A673 (cell line): Measurements from ENCODE around the gene KCND2. TPM values are rescaled to one million over a fixed set of nuclear protein-coding genes. Genes with fewer than 3 reads are reported as not detected.
"Not testable (repeated sequence)": the region's sequence is repeated elsewhere in the genome, so short reads cannot be mapped to it uniquely, and the experiment has no call there.

Source experiments
- BruUV-seq: library from RNA; stranded (reverse); fragments of 400-500 nt; replicated peaks from 2 replicates; lab custom pipeline; 2021; lab: Mats Ljungman, UMichigan
- CTCF ChIA-PET: fragments of 300-600 bp; sonication (Branson Sonifier 250); formaldehyde crosslinking; loops from one replicate; lab custom pipeline; 2022; ENCODE audit warnings: antibody characterized with exemption; lab: Charles Lee
- POLR2A ChIA-PET: fragments of 300-600 bp; sonication (Branson Sonifier 250); formaldehyde crosslinking; loops from one replicate; lab custom pipeline; 2022; ENCODE audit warnings: antibody characterized with exemption; ENCODE audit not compliant: low non-redundant PET; lab: Charles Lee
- DNase-seq: peaks from one replicate; pipeline ENCODE4 v3.0.0-alpha.2; 2015; ENCODE audit warnings: low spot score
- H3K27ac ChIP-seq: fragments of 200-600 bp; sonication (generic); 2 replicates; pipeline ENCODE4 v1.5.1; 2016; ENCODE audit warnings: mixed run types, low read depth, mild to moderate bottlenecking, mixed read lengths, antibody characterized with exemption, low read length; ENCODE audit not compliant: poor library complexity, severe bottlenecking
- H3K27me3 ChIP-seq: fragments of 200-600 bp; sonication (generic); replicated peaks from 2 replicates; pipeline ENCODE4 v1.6.1; 2017; ENCODE audit warnings: mixed run types, low read depth, mild to moderate bottlenecking, mixed read lengths, antibody characterized with exemption, low read length; ENCODE audit not compliant: insufficient read depth, poor library complexity
- H3K36me3 ChIP-seq: fragments of 200-600 bp; sonication (generic); 2 replicates; pipeline ENCODE4 v1.6.1; 2016; ENCODE audit warnings: mixed run types, mild to moderate bottlenecking, mixed read lengths, antibody characterized with exemption, low read length; ENCODE audit not compliant: insufficient read depth, poor library complexity, severe bottlenecking
- H3K4me1 ChIP-seq: fragments of 200-600 bp; sonication (generic); 2 replicates; pipeline ENCODE4 v1.6.1; 2017; ENCODE audit warnings: mixed run types, mild to moderate bottlenecking, mixed read lengths, antibody characterized with exemption, low read length; ENCODE audit not compliant: insufficient read depth, poor library complexity, severe bottlenecking
- H3K4me3 ChIP-seq: fragments of 200-600 bp; sonication (generic); 2 replicates; pipeline ENCODE4 v1.5.1; 2016; ENCODE audit warnings: low read depth, mixed run types, mild to moderate bottlenecking, mixed read lengths, low read length; ENCODE audit not compliant: poor library complexity, severe bottlenecking
- H3K9me3 ChIP-seq: fragments of 200-600 bp; sonication (generic); 2 replicates; pipeline ENCODE4 v1.6.1; 2016; ENCODE audit warnings: mixed run types, low read depth, mild to moderate bottlenecking, mixed read lengths, antibody characterized with exemption, low read length; ENCODE audit not compliant: poor library complexity, severe bottlenecking
- CTCF ChIP-seq: fragments of 300-800, 200-600 bp; sonication (generic); conservative IDR thresholded peaks from 2 replicates; pipeline ENCODE4 v1.5.1; 2017; ENCODE audit warnings: low read depth, mild to moderate bottlenecking, antibody characterized with exemption, low read length, moderate library complexity, mixed read lengths
- EZH2 ChIP-seq: fragments of 200-600 bp; sonication (generic); IDR thresholded peaks from 2 replicates; pipeline ENCODE4 v1.6.1; 2017; ENCODE audit warnings: borderline replicate concordance, low read depth, mild to moderate bottlenecking, mixed read lengths, antibody characterized with exemption, low read length; ENCODE audit not compliant: poor library complexity, severe bottlenecking
- intact Hi-C: fragments of 100-400 bp; cut with micrococcal nuclease; formaldehyde crosslinking; loops from one replicate; pipeline ENCODE4 v1.10.0; 2022; ENCODE audit not compliant: unreplicated experiment
- total RNA-seq: library from RNA; stranded (reverse); gene quantifications from 2 replicates; pipeline ENCODE4 v1.2.3, GENCODE V29; 2021

The KCND2 gene
- total RNA-seq, 1 experiment from 2014 or later: not detected

GRCh38 chr7:120770206-120770605 lies 497.2 kb downstream of the KCND2 start:
- no peak for TF ChIP-seq EZH2
- TF ChIP-seq CTCF: no peak
- Histone ChIP-seq H3K27me3 (no peaks in the 10 kb centered on the region), H3K4me3 (no peak overlapping the region), H3K9me3 (no peaks in the 10 kb centered on the region), H3K4me1 (no peaks in the 10 kb centered on the region), H3K27ac (no peak overlapping the region), H3K36me3 (no peaks in the 10 kb centered on the region)
- POLR2A ChIA-PET: no interaction called here
- BruUV-seq: no TSS peak
- no peak for DNase-seq
- CTCF ChIA-PET: no interaction called here
- intact Hi-C loops: no loop called here

GRCh38 chr7:120774481-120774880 lies 501.5 kb downstream of the KCND2 start:
- no TSS peak for BruUV-seq
- Histone ChIP-seq H3K4me1 (no peaks in the 10 kb centered on the region), H3K4me3 (no peak overlapping the region), H3K36me3 (no peaks in the 10 kb centered on the region), H3K9me3 (no peaks in the 10 kb centered on the region), H3K27me3 (no peaks in the 10 kb centered on the region), H3K27ac (no peak overlapping the region)
- intact Hi-C loops: no loop called here
- POLR2A ChIA-PET: no interaction called here
- DNase-seq: no peak
- no peak for TF ChIP-seq EZH2
- no peak for TF ChIP-seq CTCF
- CTCF ChIA-PET: interaction anchor here (0.6 kb wide), 1 partner anchor 97 kb away, joined by 4 read pairs; no protein-coding TSS in a partner anchor

- Histone ChIP-seq H3K4me1 (no peaks in the 10 kb centered on the region), H3K27me3 (no peaks in the 10 kb centered on the region), H3K9me3 (no peaks in the 10 kb centered on the region), H3K4me3 (no peak overlapping the region), H3K27ac (no peak overlapping the region), H3K36me3 (no peaks in the 10 kb centered on the region)
- DNase-seq: no peak
- TF ChIP-seq EZH2 (no peak), CTCF (no peak)
- intact Hi-C loops: no loop called here
- ChIA-PET POLR2A (interaction anchor here (0.7 kb wide), 1 partner anchor 956 kb away, joined by 3 read pairs; no protein-coding TSS in a partner anchor), CTCF (no interaction called here)
- no TSS peak for BruUV-seq
Measured at GRCh38 chr7:120775755-120776154, 502.8 kb downstream of the KCND2 start.

- CTCF ChIA-PET, H3K4me3 ChIP-seq, H3K27ac ChIP-seq, intact Hi-C loops, BruUV-seq, H3K27me3 ChIP-seq, DNase-seq, H3K4me1 ChIP-seq, H3K9me3 ChIP-seq, H3K36me3 ChIP-seq: not testable (repeated sequence)
- POLR2A ChIA-PET: interaction anchor here (0.6 kb wide), 1 partner anchor 10 kb away, joined by 5 read pairs; no protein-coding TSS in a partner anchor
Measured at GRCh38 chr7:120779078-120779477, 506.1 kb downstream of the KCND2 start.

GRCh38 chr7:120780451-120780850 lies 507.5 kb downstream of the KCND2 start:
- H3K4me3 ChIP-seq, POLR2A ChIA-PET, DNase-seq, H3K27ac ChIP-seq, CTCF ChIA-PET, H3K27me3 ChIP-seq, H3K36me3 ChIP-seq, H3K4me1 ChIP-seq, BruUV-seq, H3K9me3 ChIP-seq, intact Hi-C loops: not testable (repeated sequence)
